HG03095 (cell line): Measurements from ENCODE around the gene PLBD2.
A peak's percentile ranks its signal among the peaks of the same experiment; 100 is the strongest.

ENCODE experiments used
- ATAC-seq: cut with Tn5 transposase; IDR thresholded peaks from one replicate; pipeline ENCODE4 v1.9.1; 2021; ENCODE audit warnings: moderate library complexity; ENCODE audit not compliant: unreplicated experiment

Gene PLBD2, protein sequence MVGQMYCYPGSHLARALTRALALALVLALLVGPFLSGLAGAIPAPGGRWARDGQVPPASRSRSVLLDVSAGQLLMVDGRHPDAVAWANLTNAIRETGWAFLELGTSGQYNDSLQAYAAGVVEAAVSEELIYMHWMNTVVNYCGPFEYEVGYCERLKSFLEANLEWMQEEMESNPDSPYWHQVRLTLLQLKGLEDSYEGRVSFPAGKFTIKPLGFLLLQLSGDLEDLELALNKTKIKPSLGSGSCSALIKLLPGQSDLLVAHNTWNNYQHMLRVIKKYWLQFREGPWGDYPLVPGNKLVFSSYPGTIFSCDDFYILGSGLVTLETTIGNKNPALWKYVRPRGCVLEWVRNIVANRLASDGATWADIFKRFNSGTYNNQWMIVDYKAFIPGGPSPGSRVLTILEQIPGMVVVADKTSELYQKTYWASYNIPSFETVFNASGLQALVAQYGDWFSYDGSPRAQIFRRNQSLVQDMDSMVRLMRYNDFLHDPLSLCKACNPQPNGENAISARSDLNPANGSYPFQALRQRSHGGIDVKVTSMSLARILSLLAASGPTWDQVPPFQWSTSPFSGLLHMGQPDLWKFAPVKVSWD

GRCh38 chr12:113358381-113359132 is at the start of gene PLBD2:
PLBD2 (plus strand) TSS chr12:113358587; CDS start chr12:113358601, 14 bp downstream.
- ATAC-seq, result peak; percentile 80

- ATAC-seq, result no peak
Measured at GRCh38 chr12:113310489-113310888, 47.9 kb upstream of the PLBD2 start.

- no peak for ATAC-seq
Measured at GRCh38 chr12:113314121-113314529, 44.3 kb upstream of the PLBD2 start.

DNA sequence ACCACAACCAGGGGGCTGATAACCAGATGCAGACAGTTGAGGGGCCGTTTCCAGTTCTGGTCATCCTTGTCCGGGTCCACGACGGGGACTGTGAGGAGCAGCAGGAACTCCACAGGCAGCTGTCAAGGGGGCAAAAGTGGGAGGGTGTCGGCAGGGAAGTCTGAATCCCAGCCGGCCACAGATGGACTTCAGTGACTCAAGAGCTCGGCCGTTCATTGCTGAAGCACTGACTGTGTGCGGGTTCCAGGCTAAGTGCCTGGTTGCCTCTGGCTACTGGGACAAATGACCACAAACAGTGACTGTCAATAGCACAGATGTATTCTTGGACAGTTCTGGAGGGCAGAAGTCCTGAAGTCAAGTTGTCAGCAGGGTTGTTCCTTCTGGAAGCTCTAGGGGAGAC is 43.0 kb upstream of the PLBD2 start:
- no peak for ATAC-seq

GRCh38 chr12:113316155-113316554 is 42.2 kb upstream of the PLBD2 start:
- ATAC-seq, result no peak

GRCh38 chr12:113317122-113317521 is 41.3 kb upstream of the PLBD2 start:
- no peak for ATAC-seq

DNA sequence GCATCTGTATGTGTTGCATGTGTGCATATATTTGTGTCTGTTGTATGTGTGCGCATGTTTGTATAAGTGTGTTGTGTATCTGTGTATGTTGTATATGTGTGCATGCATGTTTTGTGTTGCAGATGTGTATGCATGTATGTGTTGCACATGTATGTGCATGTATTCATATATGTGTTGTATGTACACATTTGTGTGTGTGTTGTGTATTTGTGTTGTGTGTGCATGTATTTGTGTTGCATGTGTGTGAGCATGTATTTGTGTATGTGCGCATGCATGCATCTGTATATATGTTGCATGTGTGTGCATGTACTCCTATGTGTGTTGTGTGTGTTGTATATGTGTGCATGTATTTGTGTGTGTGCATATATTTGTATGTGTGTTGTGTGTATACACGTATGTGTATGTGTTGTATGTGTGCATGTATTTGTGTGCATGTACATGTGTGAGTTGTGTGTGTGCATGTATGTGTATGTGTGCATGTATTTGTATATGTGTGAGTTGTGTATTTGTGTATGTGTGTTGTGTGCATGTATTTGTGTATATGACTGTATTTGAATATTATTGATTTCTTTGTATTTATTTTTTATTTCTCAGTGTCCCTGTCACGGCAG is 40.2 kb upstream of the PLBD2 start:
- ATAC-seq, result no peak

DNA sequence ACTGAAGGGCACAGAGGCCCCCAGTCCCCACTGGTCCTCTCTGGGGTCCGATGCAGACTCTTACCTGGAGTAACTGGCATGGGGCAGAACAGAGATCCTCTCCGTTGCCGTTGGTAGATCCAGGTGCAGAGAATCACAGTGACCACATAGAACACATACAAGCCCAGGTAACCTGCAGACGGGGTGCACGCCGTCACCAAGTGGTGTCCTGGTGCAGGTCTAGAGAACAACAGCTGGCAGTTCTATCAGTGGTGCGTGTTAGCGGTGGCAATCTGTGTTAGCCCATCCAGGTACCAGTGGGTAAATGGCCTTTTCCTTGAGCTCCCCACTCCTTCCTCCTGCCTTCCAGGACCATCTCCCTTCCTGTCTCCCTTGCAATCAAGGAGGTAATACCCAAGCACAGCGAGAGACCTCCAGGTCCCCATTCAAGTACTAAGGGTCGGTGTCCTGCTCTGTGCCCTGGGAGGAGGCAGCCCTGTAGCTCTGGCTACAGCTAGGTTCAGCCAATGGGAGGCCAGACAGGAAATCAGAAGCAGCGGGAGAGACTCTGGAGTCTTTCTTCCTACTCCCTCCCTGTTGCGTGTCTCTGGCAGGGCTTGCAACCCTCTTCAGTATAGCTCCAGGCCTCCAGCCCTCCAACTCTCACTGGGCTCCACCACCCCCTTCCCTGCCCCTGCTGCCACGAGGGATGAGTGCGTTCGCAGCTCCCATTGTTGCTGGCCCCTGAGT is 39.3 kb upstream of the PLBD2 start:
- ATAC-seq, result no peak

- ATAC-seq, result no peak
Measured at GRCh38 chr12:113320401-113320800, 38.0 kb upstream of the PLBD2 start.

- no peak for ATAC-seq
Measured at GRCh38 chr12:113322343-113322742, 36.0 kb upstream of the PLBD2 start.

DNA sequence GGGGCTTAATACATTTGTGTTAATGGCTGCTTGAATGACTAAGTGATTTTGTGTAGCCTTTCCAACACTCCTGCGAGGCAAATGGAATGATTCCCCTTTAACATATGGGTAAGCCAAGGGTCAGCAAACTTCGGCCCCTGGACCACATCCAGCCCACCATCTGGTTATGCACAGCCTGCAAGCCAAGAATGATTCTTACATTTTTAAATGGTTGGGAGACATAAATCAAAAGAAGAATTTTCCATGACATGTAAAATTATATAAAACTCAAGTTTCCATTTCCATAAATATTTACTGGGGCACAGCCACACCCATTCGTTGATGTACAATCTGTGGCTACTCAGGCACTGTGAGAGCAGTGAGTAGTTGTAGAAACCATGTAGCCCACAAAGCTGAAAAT is 32.5 kb upstream of the PLBD2 start:
- ATAC-seq, result no peak

DNA sequence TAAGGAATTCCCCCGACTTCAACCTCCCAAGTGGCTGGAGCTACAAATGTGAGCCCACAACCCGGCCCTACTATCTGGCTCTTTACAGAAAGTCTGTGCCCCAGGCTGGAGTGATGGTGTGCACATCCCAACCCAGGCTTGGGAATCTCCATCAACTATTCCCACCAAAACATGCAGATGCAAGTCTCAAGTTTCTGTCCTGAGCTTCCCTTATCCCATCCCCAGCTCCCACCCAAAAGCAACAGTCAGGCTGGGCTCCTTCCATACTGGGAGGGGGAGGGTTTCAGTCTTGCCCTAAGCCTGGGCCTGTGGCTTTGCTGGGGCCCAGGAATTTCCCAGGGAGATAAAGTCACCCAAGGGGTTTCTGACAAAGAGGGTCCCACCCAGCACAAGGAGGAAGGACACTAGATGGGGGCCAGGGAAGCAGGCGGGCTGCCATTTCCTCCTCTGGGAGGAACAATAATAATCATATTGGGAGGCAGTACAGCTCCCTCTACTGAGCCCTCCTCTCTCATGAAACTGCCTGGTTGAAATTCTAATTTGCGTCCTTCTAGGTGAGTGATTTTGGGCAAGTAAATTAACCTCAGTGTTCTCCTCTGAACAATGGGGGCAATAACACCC is 31.5 kb upstream of the PLBD2 start:
- ATAC-seq, result no peak

DNA sequence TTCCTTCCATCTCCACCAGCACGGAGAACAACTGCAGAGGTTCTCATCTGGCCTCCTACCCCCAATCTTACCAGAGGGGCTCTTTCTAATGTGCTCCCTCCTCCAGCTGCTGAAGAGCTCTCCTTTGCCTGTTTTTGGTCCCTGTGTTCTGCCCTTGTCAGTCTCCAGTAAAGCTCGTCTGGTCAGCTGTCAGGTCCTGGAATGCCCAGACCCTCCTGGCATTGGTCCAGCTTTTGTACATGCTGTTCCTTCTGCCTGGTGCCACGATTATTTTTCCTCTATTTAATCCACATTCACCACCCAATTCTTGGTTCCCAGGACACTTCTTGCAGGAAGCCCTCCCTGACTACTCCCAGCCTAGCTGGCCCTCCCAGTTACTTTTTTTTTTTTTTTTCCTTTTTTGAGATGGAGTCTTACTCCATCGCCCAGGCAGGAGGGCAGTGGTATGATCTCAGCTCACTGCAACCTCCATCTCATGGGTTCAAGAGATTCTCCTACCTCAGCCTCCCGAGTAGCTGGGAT is 30.0 kb upstream of the PLBD2 start:
- ATAC-seq, result no peak

DNA sequence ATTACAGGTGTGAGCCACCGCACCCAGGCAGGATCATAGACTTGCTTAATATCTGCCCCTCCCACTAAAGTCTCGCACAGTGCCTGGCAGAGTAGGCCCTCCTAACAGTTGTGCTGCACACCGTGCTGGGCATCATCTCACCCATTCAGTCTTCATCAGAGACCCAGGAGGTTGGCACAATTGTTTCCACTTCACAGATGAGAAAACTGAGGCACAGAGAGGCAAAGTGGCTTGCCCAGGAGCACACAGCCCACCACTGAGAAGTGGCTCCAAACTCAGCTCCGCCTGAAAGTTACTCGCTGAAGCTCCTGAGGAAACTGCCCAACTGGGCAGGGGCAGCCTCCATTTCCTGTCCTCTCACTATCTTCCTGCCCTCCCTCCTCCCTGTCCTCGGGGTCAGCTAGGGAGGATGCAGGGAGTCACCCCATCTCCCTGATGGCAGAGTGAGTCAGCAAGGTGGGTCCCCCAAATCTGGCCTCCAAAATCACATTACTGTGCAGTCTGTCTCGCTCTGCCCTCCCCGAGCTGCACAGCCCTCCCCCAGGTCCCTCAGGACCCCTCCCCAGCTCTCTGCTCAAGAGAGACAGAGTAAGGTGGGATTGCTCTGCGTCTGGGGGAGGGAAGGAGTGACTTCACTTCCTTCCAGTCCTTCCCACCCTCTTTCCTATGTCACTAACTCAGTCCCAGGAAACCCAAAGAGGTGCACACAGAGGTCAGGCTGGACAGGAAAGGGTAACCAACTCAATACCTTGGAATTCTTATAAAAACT is 29.2 kb upstream of the PLBD2 start:
- ATAC-seq, result no peak

GRCh38 chr12:113329791-113330417 is 28.5 kb upstream of the PLBD2 start:
- no peak for ATAC-seq

DNA sequence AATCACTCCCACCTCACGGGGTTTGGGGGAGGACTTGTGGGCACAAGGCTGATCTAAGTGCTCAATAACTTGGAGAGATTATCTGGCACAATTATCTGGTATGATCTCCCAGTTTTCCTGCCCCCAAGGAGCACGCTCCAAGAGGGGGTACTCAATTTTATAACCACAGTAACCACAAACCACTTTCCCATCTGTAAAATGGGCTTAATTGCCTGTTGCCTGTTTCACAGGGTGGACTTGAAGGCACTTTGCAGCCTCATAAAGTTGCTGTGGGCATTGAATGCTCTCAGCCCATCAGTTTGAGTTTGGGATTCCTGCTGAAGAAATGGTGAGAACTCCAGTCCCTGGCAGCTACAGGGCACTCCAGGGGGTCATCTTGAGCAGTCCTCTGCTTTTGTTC is 27.9 kb upstream of the PLBD2 start:
- ATAC-seq, result no peak

DNA sequence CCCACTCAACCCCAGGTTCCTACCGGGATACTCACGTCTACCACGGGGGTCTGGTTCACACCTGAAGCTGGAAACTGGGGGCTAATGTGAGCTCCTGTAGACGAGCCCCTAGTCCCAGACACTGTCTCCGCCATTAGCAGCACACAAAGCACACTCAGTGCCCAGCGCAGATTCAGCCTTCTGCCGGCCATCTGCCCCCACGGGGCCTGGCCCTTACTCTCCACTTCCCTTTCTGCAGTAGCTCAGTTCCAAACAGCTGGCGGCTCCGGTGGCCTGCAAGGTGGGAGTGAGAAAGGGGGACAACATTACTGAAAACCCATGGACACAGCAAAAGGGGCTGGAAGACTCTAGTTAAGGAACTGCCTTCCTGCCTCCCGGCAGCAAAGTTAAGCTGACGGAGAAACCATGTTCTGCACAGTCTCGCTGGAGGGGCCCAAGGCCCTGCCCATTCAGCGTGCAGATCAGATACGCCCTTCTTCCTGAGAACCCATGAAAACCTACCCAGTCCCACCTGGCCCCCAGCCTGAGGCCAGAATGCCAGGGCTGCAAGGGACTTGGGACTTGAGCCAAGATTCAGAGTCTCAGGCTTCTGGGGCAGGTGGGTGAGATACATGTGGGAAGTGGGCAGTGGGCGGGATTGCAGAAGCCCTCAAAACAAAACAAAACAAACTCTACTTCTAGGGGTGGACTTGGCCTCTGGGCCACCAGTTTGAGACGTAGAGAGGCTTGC is 25.5 kb upstream of the PLBD2 start:
- ATAC-seq, result no peak

- ATAC-seq, result no peak
Measured at GRCh38 chr12:113333418-113333750, 25.0 kb upstream of the PLBD2 start.
